Measurements from ENCODE around the gene PLAGL2.
"Not testable (repeated sequence)": the region's sequence is repeated elsewhere in the genome, so short reads cannot be mapped to it uniquely, and the experiment has no call there.

Gene PLAGL2

GRCh38 chr20:32183947-32184635 lies 23.5 kb downstream of the PLAGL2 start:
- DNase-seq (ENCODE audit: low read depth): no peak

DNA sequence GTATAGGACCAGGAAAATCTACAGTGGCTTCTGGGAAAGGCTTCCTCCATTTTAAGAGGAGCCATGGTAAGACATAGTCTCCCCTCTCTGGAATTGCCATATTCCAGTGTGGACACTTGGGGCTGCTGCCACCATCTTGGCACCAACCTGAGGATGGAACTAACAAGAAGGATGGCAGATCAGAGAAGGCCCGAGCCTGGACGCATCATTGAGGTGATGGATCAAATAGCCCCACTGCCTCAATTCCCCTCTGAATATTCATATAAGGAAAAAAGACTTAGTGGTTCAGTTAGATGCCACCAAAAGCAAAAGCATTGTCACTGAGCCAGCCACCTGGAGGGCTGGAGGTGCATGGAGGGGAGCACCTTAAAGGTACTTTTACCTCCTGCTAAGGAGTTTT lies 25.9 kb downstream of the PLAGL2 start:
- no peak for DNase-seq (ENCODE audit: low read depth)

GRCh38 chr20:32179934-32180333 lies 27.6 kb downstream of the PLAGL2 start:
- no peak for DNase-seq (ENCODE audit: low read depth)

GRCh38 chr20:32179515-32179914 lies 28.0 kb downstream of the PLAGL2 start:
- DNase-seq (ENCODE audit: low read depth): no peak

- not testable (repeated sequence) for DNase-seq (ENCODE audit: low read depth)
These were observed 29.8 kb downstream of the PLAGL2 start for GRCh38 chr20:32177696-32178095.

- peak; percentile 15 for DNase-seq (ENCODE audit: low read depth)
These were observed 39.2 kb downstream of the PLAGL2 start for GRCh38 chr20:32168184-32168910.

- DNase-seq (ENCODE audit: low read depth): no peak
These were observed 40.0 kb downstream of the PLAGL2 start for GRCh38 chr20:32167552-32167951.

- DNase-seq (ENCODE audit: low read depth): no peak
These were observed 41.6 kb downstream of the PLAGL2 start for GRCh38 chr20:32165836-32166545.

DNA sequence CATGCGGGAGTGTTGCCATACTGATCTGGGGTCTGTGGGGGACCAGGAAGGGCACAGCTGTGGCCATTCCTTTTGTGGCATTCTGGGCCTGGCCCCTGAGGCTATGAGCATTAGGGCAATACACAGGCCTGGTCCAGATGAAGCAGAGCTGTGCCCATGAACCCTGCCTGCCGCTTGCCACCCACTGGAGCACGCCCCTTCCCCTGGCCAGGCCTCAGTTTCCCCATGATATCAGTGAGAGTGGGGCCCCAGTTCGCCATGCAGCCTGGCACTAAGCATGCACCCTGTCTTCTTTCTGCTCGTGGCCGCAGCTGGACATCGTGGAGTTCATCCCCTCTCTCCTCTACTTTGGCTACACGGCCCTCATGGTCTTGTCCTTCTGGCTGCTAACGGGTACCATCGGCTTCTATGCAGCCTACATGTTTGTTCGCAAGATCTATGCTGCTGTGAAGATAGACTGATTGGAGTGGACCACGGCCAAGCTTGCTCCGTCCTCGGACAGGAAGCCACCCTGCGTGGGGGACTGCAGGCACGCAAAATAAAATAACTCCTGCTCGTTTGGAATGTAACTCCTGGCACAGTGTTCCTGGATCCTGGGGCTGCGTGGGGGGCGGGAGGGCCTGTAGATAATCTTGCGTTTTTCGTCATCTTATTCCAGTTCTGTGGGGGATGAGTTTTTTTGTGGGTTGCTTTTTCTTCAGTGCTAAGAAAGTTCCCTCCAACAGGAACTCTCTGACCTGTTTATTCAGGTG lies 42.4 kb downstream of the PLAGL2 start:
- no peak for DNase-seq (ENCODE audit: low read depth)

GRCh38 chr20:32163951-32164350 lies 43.6 kb downstream of the PLAGL2 start:
- DNase-seq (ENCODE audit: low read depth): no peak

- no peak for DNase-seq (ENCODE audit: low read depth)
These were observed 45.2 kb downstream of the PLAGL2 start for GRCh38 chr20:32162351-32162750.

DNA sequence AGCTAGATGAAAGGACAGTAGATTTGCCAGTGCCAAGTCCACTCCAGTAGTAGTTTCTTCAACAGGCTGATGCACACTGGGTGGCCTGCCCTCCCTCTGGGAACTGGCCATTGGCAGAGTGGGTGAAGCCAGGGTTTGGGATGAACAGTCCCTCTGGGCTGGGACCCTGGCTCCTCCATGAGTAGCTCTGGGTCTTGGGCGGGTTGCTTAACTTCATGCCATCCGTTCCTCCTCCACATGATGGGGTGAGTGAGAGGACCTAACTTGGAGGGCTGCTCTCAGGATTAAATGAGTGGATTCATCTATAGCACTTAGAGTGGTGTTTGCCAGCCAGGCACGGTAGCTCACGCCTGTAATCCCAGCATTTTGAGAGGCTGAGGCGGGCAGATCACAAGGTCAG lies 47.2 kb downstream of the PLAGL2 start:
- DNase-seq (ENCODE audit: low read depth): no peak

GRCh38 chr20:32159766-32160221 lies 47.7 kb downstream of the PLAGL2 start:
- DNase-seq (ENCODE audit: low read depth): no peak

- DNase-seq (ENCODE audit: low read depth): no peak
These were observed 48.4 kb downstream of the PLAGL2 start for GRCh38 chr20:32158943-32159660.

- no peak for DNase-seq (ENCODE audit: low read depth)
These were observed 49.2 kb downstream of the PLAGL2 start for GRCh38 chr20:32158351-32158750.

DNA sequence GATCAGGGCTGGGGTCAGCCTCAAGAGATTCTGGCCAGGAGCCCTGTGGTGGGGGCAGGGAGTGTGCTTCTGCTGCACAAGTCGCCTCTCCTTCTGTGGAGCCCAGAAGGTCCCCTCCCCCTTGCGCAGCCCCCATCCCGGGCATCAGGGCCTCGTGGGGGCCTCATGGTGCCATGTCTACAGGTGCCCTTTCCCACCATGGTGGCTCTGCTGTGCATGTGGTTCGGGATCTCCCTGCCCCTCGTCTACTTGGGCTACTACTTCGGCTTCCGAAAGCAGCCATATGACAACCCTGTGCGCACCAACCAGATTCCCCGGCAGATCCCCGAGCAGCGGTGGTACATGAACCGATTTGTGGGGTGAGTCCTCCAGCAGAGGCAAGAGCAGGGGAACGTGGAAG lies 49.9 kb downstream of the PLAGL2 start:
- no peak for DNase-seq (ENCODE audit: low read depth)

DNA sequence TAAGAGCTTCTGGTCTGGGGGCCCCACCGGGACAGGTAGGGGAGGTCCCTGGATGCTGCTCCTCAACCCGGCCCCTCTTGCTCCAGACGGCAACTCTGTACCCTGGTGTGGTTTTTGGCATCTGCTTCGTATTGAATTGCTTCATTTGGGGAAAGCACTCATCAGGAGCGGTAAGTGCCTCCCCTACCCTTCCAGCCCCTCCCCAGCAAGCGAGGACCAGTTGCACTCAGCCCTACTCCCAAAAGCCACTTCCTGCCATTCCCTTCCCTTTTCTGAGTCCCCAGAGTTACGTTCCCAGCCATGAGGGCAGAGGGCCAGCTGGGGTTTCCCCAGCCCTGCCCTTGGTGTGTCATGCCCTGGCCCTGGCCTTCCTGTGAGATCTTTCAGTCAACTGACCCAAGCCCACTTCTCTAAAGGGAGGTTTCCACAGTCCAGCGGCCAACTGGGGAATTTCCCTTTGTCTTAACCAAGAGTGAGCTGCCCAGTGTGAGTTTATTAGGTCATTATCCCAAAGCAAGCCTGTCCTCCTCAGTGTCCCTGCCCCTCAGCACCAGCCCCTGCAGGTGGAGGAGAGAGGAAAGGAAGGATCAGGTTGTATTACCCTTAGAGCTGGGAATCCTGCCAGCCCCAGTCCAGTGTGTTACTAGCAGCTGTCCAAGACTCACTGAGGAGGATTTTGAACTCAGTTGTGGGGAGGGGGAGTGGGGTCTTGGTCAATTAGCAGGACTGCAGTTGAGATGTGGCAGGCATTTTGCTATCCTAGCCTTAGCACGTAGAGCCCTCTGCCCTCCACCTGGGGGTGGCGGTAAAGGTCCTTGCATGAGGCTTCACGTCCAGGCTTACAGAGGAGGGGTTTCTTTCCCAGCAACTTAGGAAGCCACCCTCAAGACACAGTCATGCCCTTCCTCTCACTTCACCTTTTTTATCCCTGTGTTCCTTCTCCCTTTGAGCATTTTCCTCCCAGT lies 52.2 kb downstream of the PLAGL2 start:
- DNase-seq (ENCODE audit: low read depth): peak; percentile 31

DNA sequence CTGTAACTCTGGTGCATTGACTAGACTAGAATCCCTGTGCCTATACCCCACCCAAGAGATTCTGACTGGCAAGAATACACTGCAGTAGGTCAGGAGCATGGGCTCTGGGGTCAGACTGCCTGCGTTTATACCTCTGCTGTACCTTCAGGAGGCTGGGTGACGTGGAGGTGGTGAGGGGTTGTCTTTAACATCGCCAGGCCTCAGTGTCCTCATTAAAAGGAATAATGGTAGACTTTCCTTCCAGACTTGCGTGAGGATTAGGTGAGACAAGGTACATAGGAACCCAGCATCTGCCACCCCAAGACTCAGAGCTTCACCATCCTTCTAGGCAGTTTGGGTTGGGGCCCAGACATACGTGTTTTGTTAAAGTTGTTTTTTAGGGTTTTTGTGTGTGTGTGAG lies 53.8 kb downstream of the PLAGL2 start:
- no peak for DNase-seq (ENCODE audit: low read depth)

- DNase-seq (ENCODE audit: low read depth): no peak
These were observed 54.3 kb downstream of the PLAGL2 start for GRCh38 chr20:32153156-32153665.
